Endothelial cell (in vitro differentiated cells): ENCODE data around the gene ZDHHC17. TPM values are rescaled to one million over a fixed set of nuclear protein-coding genes. Genes with fewer than 3 reads are reported as not detected.
A peak's percentile ranks its signal among the peaks of the same experiment; 100 is the strongest.

ENCODE experiments used
- DNase-seq: peaks from one replicate; pipeline ENCODE4 v3.0.0; 2021; ENCODE audit warnings: low spot score
- H3K27ac Mint-ChIP-seq: one replicate; pipeline ENCODE4 v1.8.0; 2021; ENCODE audit warnings: mixed read lengths, inconsistent platforms; ENCODE audit not compliant: unreplicated experiment
- H3K27me3 Mint-ChIP-seq: one replicate; pipeline ENCODE4 v1.8.0; 2021; ENCODE audit warnings: mild to moderate bottlenecking, moderate library complexity, mixed read lengths, inconsistent platforms; ENCODE audit not compliant: unreplicated experiment
- H3K36me3 Mint-ChIP-seq: one replicate; pipeline ENCODE4 v1.8.0; 2021; ENCODE audit warnings: mild to moderate bottlenecking, low read depth, mixed read lengths, inconsistent platforms; ENCODE audit not compliant: unreplicated experiment
- H3K4me1 Mint-ChIP-seq: one replicate; pipeline ENCODE4 v1.8.0; 2021; ENCODE audit warnings: mild to moderate bottlenecking, mixed read lengths, inconsistent platforms; ENCODE audit not compliant: unreplicated experiment
- H3K4me3 Mint-ChIP-seq: one replicate; pipeline ENCODE4 v1.8.0; 2021; ENCODE audit warnings: mild to moderate bottlenecking, mixed read lengths, inconsistent platforms; ENCODE audit not compliant: unreplicated experiment
- H3K9me3 Mint-ChIP-seq: one replicate; pipeline ENCODE4 v1.8.0; 2021; ENCODE audit warnings: mixed read lengths, inconsistent platforms; ENCODE audit not compliant: unreplicated experiment
- CTCF ChIP-seq: fragments of 200-600 bp; sonication (generic); IDR thresholded peaks from one replicate; pipeline ENCODE4 v1.5.0; 2021; ENCODE audit warnings: antibody characterized with exemption; ENCODE audit not compliant: unreplicated experiment
- total RNA-seq: library from RNA; stranded (reverse); fragmentation: NEBNext Ultra II Directional; extraction: Animal tissue kit (Norgen Biotek cat#: 25700); gene quantifications from one replicate; pipeline ENCODE4 v1.2.1, GENCODE V29; 2021; ENCODE audit not compliant: unreplicated experiment

ZDHHC17 gene
- total RNA-seq, 1 donor from 2014 or later, result 52.0 TPM

GRCh38 chr12:76787689-76788088, 23.8 kb downstream of the ZDHHC17 start:
- H3K9me3 Mint-ChIP-seq, result no peaks in the 10 kb centered on the region
- H3K4me3 Mint-ChIP-seq, result no peak overlapping the region
- H3K27ac Mint-ChIP-seq, result no peak overlapping the region
- DNase-seq, result no peak
- H3K27me3 Mint-ChIP-seq, result no peaks in the 10 kb centered on the region
- no peak for TF ChIP-seq CTCF
- peaks cover 8% of the 10 kb centered on the region for H3K36me3 Mint-ChIP-seq
- H3K4me1 Mint-ChIP-seq, result peaks cover 4% of the 10 kb centered on the region

GRCh38 chr12:76789335-76790050, 25.6 kb downstream of the ZDHHC17 start:
- no peaks in the 10 kb centered on the region for H3K9me3 Mint-ChIP-seq
- H3K27me3 Mint-ChIP-seq, result no peaks in the 10 kb centered on the region
- H3K27ac Mint-ChIP-seq, result no peak overlapping the region
- no peak overlapping the region for H3K4me3 Mint-ChIP-seq
- no peak for DNase-seq
- no peak for TF ChIP-seq CTCF
- H3K36me3 Mint-ChIP-seq, result no peaks in the 10 kb centered on the region
- H3K4me1 Mint-ChIP-seq, result peaks cover 2% of the 10 kb centered on the region

- DNase-seq, result no peak
Observed at GRCh38 chr12:76790564-76791552, 26.9 kb downstream of the ZDHHC17 start.

GRCh38 chr12:76792828-76793227, 28.9 kb downstream of the ZDHHC17 start:
- H3K4me1 Mint-ChIP-seq, result no peaks in the 10 kb centered on the region
- H3K9me3 Mint-ChIP-seq, result no peaks in the 10 kb centered on the region
- H3K27me3 Mint-ChIP-seq, result no peaks in the 10 kb centered on the region
- DNase-seq, result no peak
- H3K27ac Mint-ChIP-seq, result no peak overlapping the region
- H3K36me3 Mint-ChIP-seq, result peaks cover under 1% of the 10 kb centered on the region
- H3K4me3 Mint-ChIP-seq, result no peak overlapping the region
- TF ChIP-seq CTCF, result no peak

More at GRCh38 chr12:76790564-76791552, 26.9 kb downstream of the ZDHHC17 start:
- Mint-ChIP-seq H3K4me1 (peaks cover under 1% of the 10 kb centered on the region), H3K27ac (no peak overlapping the region), H3K9me3 (no peaks in the 10 kb centered on the region), H3K4me3 (no peak overlapping the region), H3K27me3 (no peaks in the 10 kb centered on the region), H3K36me3 (no peaks in the 10 kb centered on the region)
- TF ChIP-seq CTCF, result peak; percentile 89
